GM19467 (cell line): ENCODE data around the gene KCNJ10.

Source experiments
- ATAC-seq: cut with Tn5 transposase; IDR thresholded peaks from one replicate; pipeline ENCODE4 v1.9.1; 2021; ENCODE audit warnings: mild to moderate bottlenecking, moderate library complexity; ENCODE audit not compliant: unreplicated experiment

KCNJ10 gene

GRCh38 chr1:159970932-159971342, 99.0 kb downstream of the KCNJ10 start:
- ATAC-seq, result no peak

- no peak for ATAC-seq
Observed at GRCh38 chr1:159968901-159969300, 101.1 kb downstream of the KCNJ10 start.

- no peak for ATAC-seq
Observed at GRCh38 chr1:159965263-159965662, 104.7 kb downstream of the KCNJ10 start.

- ATAC-seq, result no peak
Observed at GRCh38 chr1:159964144-159964543, 105.8 kb downstream of the KCNJ10 start.

- no peak for ATAC-seq
Observed at GRCh38 chr1:159962176-159962575, 107.8 kb downstream of the KCNJ10 start.

GRCh38 chr1:159961636-159962035, 108.3 kb downstream of the KCNJ10 start:
- ATAC-seq, result no peak

GRCh38 chr1:159960721-159961381, 109.1 kb downstream of the KCNJ10 start:
- no peak for ATAC-seq

- no peak for ATAC-seq
Observed at GRCh38 chr1:159959451-159959850, 110.5 kb downstream of the KCNJ10 start.

- ATAC-seq, result no peak
Observed at GRCh38 chr1:159958719-159959380, 111.1 kb downstream of the KCNJ10 start.

- ATAC-seq, result no peak
Observed at GRCh38 chr1:159957824-159958268, 112.1 kb downstream of the KCNJ10 start.

- ATAC-seq, result no peak
Observed at GRCh38 chr1:159955456-159955855, 114.5 kb downstream of the KCNJ10 start.

- ATAC-seq, result no peak
Observed at GRCh38 chr1:159953536-159954515, 116.1 kb downstream of the KCNJ10 start, which contains the start of gene SLAMF9. SLAMF9 (minus strand) TSS chr1:159954237; CDS start chr1:159954137, 100 bp downstream.

- no peak for ATAC-seq
Observed at GRCh38 chr1:159952932-159953331, 117.0 kb downstream of the KCNJ10 start.

GRCh38 chr1:159951551-159951950, 118.4 kb downstream of the KCNJ10 start:
- no peak for ATAC-seq

GRCh38 chr1:159951016-159951415, 118.9 kb downstream of the KCNJ10 start:
- no peak for ATAC-seq

- no peak for ATAC-seq
Observed at GRCh38 chr1:159949981-159950381, 120.0 kb downstream of the KCNJ10 start.

GRCh38 chr1:159949123-159949522, 120.8 kb downstream of the KCNJ10 start:
- ATAC-seq, result no peak
